Lower lobe of right lung (tissue), 2 donors: ENCODE measurements around the gene HLA-G. TPM values are rescaled to one million over a fixed set of nuclear protein-coding genes. Genes with fewer than 3 reads are reported as not detected.

Experiments
- ATAC-seq, 2 donors: fragments of 200-7000 bp; cut with Tn5 transposase; one replicate each; pipeline ENCODE4 v1.9.1; 2020 to 2022; ENCODE audit warnings: mild to moderate bottlenecking in 2 of 2, moderate library complexity in 2 of 2
- DNase-seq: peaks from one replicate; pipeline ENCODE4 v3.0.0-alpha.2; 2020
- H3K27ac ChIP-seq: fragments of 200-600 bp; one replicate; pipeline ENCODE4 v1.8.0; 2022
- H3K27me3 ChIP-seq: fragments of 200-600 bp; one replicate; pipeline ENCODE4 v1.8.0; 2022; ENCODE audit warnings: low read depth
- H3K36me3 ChIP-seq: fragments of 200-600 bp; one replicate; pipeline ENCODE4 v1.8.0; 2022; ENCODE audit warnings: mild to moderate bottlenecking
- H3K4me1 ChIP-seq: fragments of 200-600 bp; one replicate; pipeline ENCODE4 v1.8.0; 2022
- H3K4me3 ChIP-seq: fragments of 200-600 bp; one replicate; pipeline ENCODE4 v1.8.0; 2022; ENCODE audit warnings: mild to moderate bottlenecking
- H3K9me3 ChIP-seq: fragments of 200-600 bp; one replicate; pipeline ENCODE4 v1.8.0; 2022
- CTCF ChIP-seq: fragments of 200-600 bp; IDR thresholded peaks from one replicate; pipeline ENCODE4 v1.8.0; 2022; ENCODE audit warnings: antibody characterized with exemption, mild to moderate bottlenecking
- intact Hi-C: fragments of 100-400 bp; cut with DNase I; formaldehyde crosslinking; loops from one replicate; pipeline ENCODE4 v1.11.0; 2022
- total RNA-seq: library from RNA; stranded (reverse); fragmentation: NEBNext Ultra II Directional; extraction: Animal tissue kit (Norgen Biotek cat#: 25700); gene quantifications from one replicate; pipeline ENCODE4 v1.2.1, GENCODE V29; 2021
- donor health status: DM: no; HTN: yes; CAD: no; lungs with severe emphysema.

HLA-G gene
- total RNA-seq, 1 donor from 2014 or later, result 1.8 TPM

- H3K4me1 ChIP-seq, result no peaks in the 10 kb centered on the region
- no peaks in the 10 kb centered on the region for H3K27me3 ChIP-seq
- no peaks in the 10 kb centered on the region for H3K36me3 ChIP-seq
- DNase-seq (no peak), ATAC-seq (peak in 1 of 2 donors; percentile 20)
- no peak for TF ChIP-seq CTCF
- no peaks in the 10 kb centered on the region for H3K9me3 ChIP-seq
- intact Hi-C loops, result no loop called here
- no peak overlapping the region for H3K4me3 ChIP-seq
- no peak overlapping the region for H3K27ac ChIP-seq
Measured at GRCh38 chr6:29813066-29813465, 14.6 kb upstream of the HLA-G start.

GRCh38 chr6:29813809-29814208 is 13.8 kb upstream of the HLA-G start:
- Histone ChIP-seq H3K27me3 (no peaks in the 10 kb centered on the region), H3K27ac (no peak overlapping the region), H3K4me3 (no peak overlapping the region), H3K36me3 (no peaks in the 10 kb centered on the region), H3K4me1 (no peaks in the 10 kb centered on the region), H3K9me3 (no peaks in the 10 kb centered on the region)
- ATAC-seq, result no peak
- TF ChIP-seq CTCF, result no peak
- intact Hi-C loops, result no loop called here
- no peak for DNase-seq

GRCh38 chr6:29814379-29815117 is 13.1 kb upstream of the HLA-G start:
- H3K4me1 ChIP-seq, result no peaks in the 10 kb centered on the region
- TF ChIP-seq CTCF, result no peak
- DNase-seq, result no peak
- H3K9me3 ChIP-seq, result no peaks in the 10 kb centered on the region
- H3K36me3 ChIP-seq, result no peaks in the 10 kb centered on the region
- no peak overlapping the region for H3K27ac ChIP-seq
- peak in 1 of 2 donors; percentile 12 for ATAC-seq
- no peaks in the 10 kb centered on the region for H3K27me3 ChIP-seq
- intact Hi-C loops, result no loop called here
- H3K4me3 ChIP-seq, result no peak overlapping the region

GRCh38 chr6:29815118-29815750 is 12.4 kb upstream of the HLA-G start:
- no peaks in the 10 kb centered on the region for H3K27me3 ChIP-seq
- no peak overlapping the region for H3K4me3 ChIP-seq
- H3K27ac ChIP-seq, result no peak overlapping the region
- no peaks in the 10 kb centered on the region for H3K9me3 ChIP-seq
- TF ChIP-seq CTCF, result no peak
- H3K36me3 ChIP-seq, result no peaks in the 10 kb centered on the region
- ATAC-seq (no peak), DNase-seq (no peak)
- intact Hi-C loops, result no loop called here
- H3K4me1 ChIP-seq, result no peaks in the 10 kb centered on the region

GRCh38 chr6:29816030-29816429 is 11.6 kb upstream of the HLA-G start:
- DNase-seq (no peak), ATAC-seq (no peak)
- no peaks in the 10 kb centered on the region for H3K9me3 ChIP-seq
- no peaks in the 10 kb centered on the region for H3K27me3 ChIP-seq
- no peaks in the 10 kb centered on the region for H3K36me3 ChIP-seq
- H3K27ac ChIP-seq, result no peak overlapping the region
- intact Hi-C loops, result no loop called here
- no peak overlapping the region for H3K4me3 ChIP-seq
- no peaks in the 10 kb centered on the region for H3K4me1 ChIP-seq
- no peak for TF ChIP-seq CTCF
